NCI-H2107 (cell line): ENCODE measurements around the gene STARD7.

Experiments used
- DNase-seq: peaks from one replicate; lab custom pipeline; 2025; lab: John Stamatoyannopoulos, UW

Gene STARD7

GRCh38 chr2:96135171-96135570 is 73.5 kb downstream of the STARD7 start:
- no peak for DNase-seq
